ENCODE results near the gene HELZ.
A peak's percentile ranks its signal among the peaks of the same experiment; 100 is the strongest.

The HELZ gene

GRCh38 chr17:67223924-67224323 lies 21.1 kb downstream of the HELZ start:
- Histone ChIP-seq H3K4me1 (ENCODE audit: control insufficient read depth, insufficient read depth, low read length) (peaks cover 4% of the 10 kb centered on the region), H3K4me2 (ENCODE audit: low read length) (no peak overlapping the region), H3K9me3 (replicated peaks; ENCODE audit: low read length) (no peaks in the 10 kb centered on the region), H3K27me3 (ENCODE audit: control insufficient read depth, insufficient read depth, low read length) (no peaks in the 10 kb centered on the region), H3K36me3 (ENCODE audit: insufficient read depth, low read length) (peaks cover 14% of the 10 kb centered on the region), H3K9ac (ENCODE audit: low read depth, low read length) (no peak overlapping the region), H3K4me3 (ENCODE audit: low read length) (no peak overlapping the region)

GRCh38 chr17:67221062-67221998 lies 23.7 kb downstream of the HELZ start:
- H3K9ac ChIP-seq (ENCODE audit: low read depth, low read length): no peak overlapping the region
- H3K4me1 ChIP-seq (ENCODE audit: control insufficient read depth, insufficient read depth, low read length): peaks cover 10% of the 10 kb centered on the region
- no peak overlapping the region for H3K4me3 ChIP-seq (ENCODE audit: low read length)
- H3K27me3 ChIP-seq (ENCODE audit: control insufficient read depth, insufficient read depth, low read length): no peaks in the 10 kb centered on the region
- H3K9me3 ChIP-seq (replicated peaks; ENCODE audit: low read length): no peaks in the 10 kb centered on the region
- H3K4me2 ChIP-seq (ENCODE audit: low read length): no peak overlapping the region
- H3K36me3 ChIP-seq (ENCODE audit: insufficient read depth, low read length): peaks cover 31% of the 10 kb centered on the region

- Histone ChIP-seq H3K4me1 (ENCODE audit: control insufficient read depth, insufficient read depth, low read length) (peaks cover 13% of the 10 kb centered on the region), H3K4me3 (ENCODE audit: low read length) (no peak overlapping the region), H3K27me3 (ENCODE audit: control insufficient read depth, insufficient read depth, low read length) (no peaks in the 10 kb centered on the region), H3K9me3 (replicated peaks; ENCODE audit: low read length) (no peaks in the 10 kb centered on the region), H3K4me2 (ENCODE audit: low read length) (no peak overlapping the region), H3K9ac (ENCODE audit: low read depth, low read length) (no peak overlapping the region), H3K36me3 (ENCODE audit: insufficient read depth, low read length) (peaks cover 26% of the 10 kb centered on the region)
These were observed 26.5 kb downstream of the HELZ start for GRCh38 chr17:67218385-67218950.

- Histone ChIP-seq H3K9ac (ENCODE audit: low read depth, low read length) (no peak overlapping the region), H3K27me3 (ENCODE audit: control insufficient read depth, insufficient read depth, low read length) (no peaks in the 10 kb centered on the region), H3K36me3 (ENCODE audit: insufficient read depth, low read length) (peaks cover 23% of the 10 kb centered on the region), H3K4me3 (ENCODE audit: low read length) (no peak overlapping the region), H3K9me3 (replicated peaks; ENCODE audit: low read length) (no peaks in the 10 kb centered on the region), H3K4me2 (ENCODE audit: low read length) (no peak overlapping the region), H3K4me1 (ENCODE audit: control insufficient read depth, insufficient read depth, low read length) (peaks cover 23% of the 10 kb centered on the region)
These were observed 27.6 kb downstream of the HELZ start for GRCh38 chr17:67217446-67217845.

GRCh38 chr17:67216578-67217320 lies 28.2 kb downstream of the HELZ start:
- Histone ChIP-seq H3K4me1 (ENCODE audit: control insufficient read depth, insufficient read depth, low read length) (peaks cover 24% of the 10 kb centered on the region), H3K4me2 (ENCODE audit: low read length) (no peak overlapping the region), H3K36me3 (ENCODE audit: insufficient read depth, low read length) (peaks cover 17% of the 10 kb centered on the region), H3K9ac (ENCODE audit: low read depth, low read length) (no peak overlapping the region), H3K4me3 (ENCODE audit: low read length) (no peak overlapping the region), H3K9me3 (replicated peaks; ENCODE audit: low read length) (no peaks in the 10 kb centered on the region), H3K27me3 (ENCODE audit: control insufficient read depth, insufficient read depth, low read length) (no peaks in the 10 kb centered on the region)

GRCh38 chr17:67215991-67216421 lies 29.0 kb downstream of the HELZ start:
- Histone ChIP-seq H3K4me2 (ENCODE audit: low read length) (no peak overlapping the region), H3K9me3 (replicated peaks; ENCODE audit: low read length) (no peaks in the 10 kb centered on the region), H3K4me1 (ENCODE audit: control insufficient read depth, insufficient read depth, low read length) (peaks cover 24% of the 10 kb centered on the region), H3K9ac (ENCODE audit: low read depth, low read length) (no peak overlapping the region), H3K27me3 (ENCODE audit: control insufficient read depth, insufficient read depth, low read length) (no peaks in the 10 kb centered on the region), H3K4me3 (ENCODE audit: low read length) (no peak overlapping the region), H3K36me3 (ENCODE audit: insufficient read depth, low read length) (peaks cover 17% of the 10 kb centered on the region)

- peaks cover 13% of the 10 kb centered on the region for H3K36me3 ChIP-seq (ENCODE audit: insufficient read depth, low read length)
- H3K4me1 ChIP-seq (ENCODE audit: control insufficient read depth, insufficient read depth, low read length): peaks cover 14% of the 10 kb centered on the region
- H3K9me3 ChIP-seq (replicated peaks; ENCODE audit: low read length): no peaks in the 10 kb centered on the region
- H3K4me2 ChIP-seq (ENCODE audit: low read length): peak overlapping the region; percentile 45
- H3K9ac ChIP-seq (ENCODE audit: low read depth, low read length): no peak overlapping the region
- no peak overlapping the region for H3K4me3 ChIP-seq (ENCODE audit: low read length)
- H3K27me3 ChIP-seq (ENCODE audit: control insufficient read depth, insufficient read depth, low read length): no peaks in the 10 kb centered on the region
These were observed 32.1 kb downstream of the HELZ start for GRCh38 chr17:67212714-67213417.

GRCh38 chr17:67212231-67212630 lies 32.8 kb downstream of the HELZ start:
- Histone ChIP-seq H3K9ac (ENCODE audit: low read depth, low read length) (no peak overlapping the region), H3K9me3 (replicated peaks; ENCODE audit: low read length) (no peaks in the 10 kb centered on the region), H3K36me3 (ENCODE audit: insufficient read depth, low read length) (peaks cover 9% of the 10 kb centered on the region), H3K4me2 (ENCODE audit: low read length) (peak overlapping the region; percentile 45), H3K4me3 (ENCODE audit: low read length) (no peak overlapping the region), H3K27me3 (ENCODE audit: control insufficient read depth, insufficient read depth, low read length) (no peaks in the 10 kb centered on the region), H3K4me1 (ENCODE audit: control insufficient read depth, insufficient read depth, low read length) (peaks cover 14% of the 10 kb centered on the region)

- H3K4me3 ChIP-seq (ENCODE audit: low read length): no peak overlapping the region
- peaks cover 4% of the 10 kb centered on the region for H3K36me3 ChIP-seq (ENCODE audit: insufficient read depth, low read length)
- no peak overlapping the region for H3K4me2 ChIP-seq (ENCODE audit: low read length)
- H3K4me1 ChIP-seq (ENCODE audit: control insufficient read depth, insufficient read depth, low read length): peaks cover 14% of the 10 kb centered on the region
- H3K27me3 ChIP-seq (ENCODE audit: control insufficient read depth, insufficient read depth, low read length): no peaks in the 10 kb centered on the region
- no peaks in the 10 kb centered on the region for H3K9me3 ChIP-seq (replicated peaks; ENCODE audit: low read length)
- H3K9ac ChIP-seq (ENCODE audit: low read depth, low read length): no peak overlapping the region
These were observed 33.3 kb downstream of the HELZ start for GRCh38 chr17:67211742-67212141.

GRCh38 chr17:67210915-67211314 lies 34.1 kb downstream of the HELZ start:
- H3K36me3 ChIP-seq (ENCODE audit: insufficient read depth, low read length): peaks cover 3% of the 10 kb centered on the region
- H3K4me2 ChIP-seq (ENCODE audit: low read length): no peak overlapping the region
- no peak overlapping the region for H3K9ac ChIP-seq (ENCODE audit: low read depth, low read length)
- no peaks in the 10 kb centered on the region for H3K27me3 ChIP-seq (ENCODE audit: control insufficient read depth, insufficient read depth, low read length)
- no peaks in the 10 kb centered on the region for H3K9me3 ChIP-seq (replicated peaks; ENCODE audit: low read length)
- peaks cover 14% of the 10 kb centered on the region for H3K4me1 ChIP-seq (ENCODE audit: control insufficient read depth, insufficient read depth, low read length)
- no peak overlapping the region for H3K4me3 ChIP-seq (ENCODE audit: low read length)

GRCh38 chr17:67208232-67208631 lies 36.8 kb downstream of the HELZ start:
- Histone ChIP-seq H3K4me3 (ENCODE audit: low read length) (no peak overlapping the region), H3K9ac (ENCODE audit: low read depth, low read length) (no peak overlapping the region), H3K27me3 (ENCODE audit: control insufficient read depth, insufficient read depth, low read length) (no peaks in the 10 kb centered on the region), H3K36me3 (ENCODE audit: insufficient read depth, low read length) (peaks cover 3% of the 10 kb centered on the region), H3K4me1 (ENCODE audit: control insufficient read depth, insufficient read depth, low read length) (peaks cover 13% of the 10 kb centered on the region), H3K9me3 (replicated peaks; ENCODE audit: low read length) (no peaks in the 10 kb centered on the region), H3K4me2 (ENCODE audit: low read length) (no peak overlapping the region)
